ENCODE measurements around the gene STAT6.

DNA sequence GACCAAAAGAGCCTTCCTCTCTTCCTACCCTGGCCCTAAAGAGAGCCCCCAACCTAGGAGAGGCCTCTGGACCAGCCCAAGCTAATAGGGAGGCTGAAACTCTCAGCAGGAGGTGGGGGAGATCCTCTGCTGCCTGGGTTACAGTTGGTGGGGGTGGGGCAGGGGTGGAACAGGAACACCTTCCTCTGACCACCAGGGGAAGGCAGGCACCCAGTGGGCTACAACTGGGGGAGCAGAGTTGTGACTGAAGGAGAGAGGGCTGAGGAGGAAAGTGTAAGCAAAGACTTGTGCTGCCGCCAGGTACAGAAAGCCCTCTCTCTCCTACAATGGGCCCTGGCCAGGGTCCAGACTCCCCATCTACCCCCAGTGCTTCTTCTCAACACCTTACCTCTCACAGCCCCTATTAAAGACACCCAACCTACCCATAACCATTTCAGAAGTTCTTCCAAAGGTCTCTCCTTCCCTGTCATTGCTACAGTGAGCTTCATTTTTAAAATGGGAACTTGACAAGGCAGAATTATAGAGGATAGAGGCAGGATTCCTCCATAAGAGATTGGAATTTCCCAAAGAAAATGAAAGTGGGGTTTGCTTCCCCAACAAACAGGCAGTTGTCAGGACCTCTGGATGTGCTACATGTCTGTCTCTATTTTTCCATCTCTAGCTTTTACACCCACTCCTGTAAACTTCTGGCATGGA, 62.6 kb downstream of the STAT6 start:
- TF ChIP-seq, protein P1, sequence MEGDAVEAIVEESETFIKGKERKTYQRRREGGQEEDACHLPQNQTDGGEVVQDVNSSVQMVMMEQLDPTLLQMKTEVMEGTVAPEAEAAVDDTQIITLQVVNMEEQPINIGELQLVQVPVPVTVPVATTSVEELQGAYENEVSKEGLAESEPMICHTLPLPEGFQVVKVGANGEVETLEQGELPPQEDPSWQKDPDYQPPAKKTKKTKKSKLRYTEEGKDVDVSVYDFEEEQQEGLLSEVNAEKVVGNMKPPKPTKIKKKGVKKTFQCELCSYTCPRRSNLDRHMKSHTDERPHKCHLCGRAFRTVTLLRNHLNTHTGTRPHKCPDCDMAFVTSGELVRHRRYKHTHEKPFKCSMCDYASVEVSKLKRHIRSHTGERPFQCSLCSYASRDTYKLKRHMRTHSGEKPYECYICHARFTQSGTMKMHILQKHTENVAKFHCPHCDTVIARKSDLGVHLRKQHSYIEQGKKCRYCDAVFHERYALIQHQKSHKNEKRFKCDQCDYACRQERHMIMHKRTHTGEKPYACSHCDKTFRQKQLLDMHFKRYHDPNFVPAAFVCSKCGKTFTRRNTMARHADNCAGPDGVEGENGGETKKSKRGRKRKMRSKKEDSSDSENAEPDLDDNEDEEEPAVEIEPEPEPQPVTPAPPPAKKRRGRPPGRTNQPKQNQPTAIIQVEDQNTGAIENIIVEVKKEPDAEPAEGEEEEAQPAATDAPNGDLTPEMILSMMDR (IDR thresholded peaks at IDR 0.05; ENCODE audit: insufficient read depth, low read length, poor library complexity, severe bottlenecking): no peak
- TF ChIP-seq EZH2phosphoT487 (conservative IDR thresholded peaks at IDR 0.05; ENCODE audit: low read length): no peak

All from SU-DHL-6 (cell line).